Cortex of kidney (tissue), 1 donor: ENCODE results near the gene PELO.

Source experiments
- DNase-seq: peaks from one replicate; lab custom pipeline; 2025; lab: John Stamatoyannopoulos, UW

PELO gene

DNA sequence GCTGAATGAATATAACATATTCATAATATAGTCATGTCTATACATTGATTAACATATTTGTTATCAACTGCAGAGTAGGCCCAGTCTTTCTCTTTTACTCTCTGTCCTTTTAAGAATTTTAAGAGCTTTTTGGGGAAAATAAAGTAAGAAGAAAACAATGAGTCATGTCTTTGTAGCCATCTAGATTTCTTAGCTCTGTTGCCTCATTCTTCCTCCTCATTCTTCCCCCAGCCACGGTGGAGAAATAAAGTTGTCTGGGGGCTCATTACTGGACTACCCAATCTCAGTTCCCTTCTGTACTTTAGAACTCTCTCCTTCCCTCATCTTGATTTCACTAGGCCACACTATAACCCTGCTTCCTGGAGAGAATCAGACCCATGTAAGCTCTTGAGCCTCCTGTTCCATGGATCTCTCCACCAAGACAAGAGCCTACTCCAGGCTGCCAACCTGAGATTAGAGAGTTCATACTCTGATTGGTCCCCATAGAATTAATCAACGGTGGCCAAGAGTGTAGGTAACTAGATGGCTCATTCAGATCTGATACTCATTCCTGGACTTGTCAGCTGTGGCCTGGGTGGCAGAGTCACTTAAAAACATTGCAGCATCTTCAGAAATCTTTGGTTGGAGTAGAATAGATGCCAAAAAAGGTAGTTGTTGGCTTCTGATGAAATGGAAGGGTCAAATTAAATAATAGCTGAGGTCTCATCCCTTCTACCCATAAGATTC, 44.2 kb downstream of the PELO start:
- DNase-seq, result no peak

DNA sequence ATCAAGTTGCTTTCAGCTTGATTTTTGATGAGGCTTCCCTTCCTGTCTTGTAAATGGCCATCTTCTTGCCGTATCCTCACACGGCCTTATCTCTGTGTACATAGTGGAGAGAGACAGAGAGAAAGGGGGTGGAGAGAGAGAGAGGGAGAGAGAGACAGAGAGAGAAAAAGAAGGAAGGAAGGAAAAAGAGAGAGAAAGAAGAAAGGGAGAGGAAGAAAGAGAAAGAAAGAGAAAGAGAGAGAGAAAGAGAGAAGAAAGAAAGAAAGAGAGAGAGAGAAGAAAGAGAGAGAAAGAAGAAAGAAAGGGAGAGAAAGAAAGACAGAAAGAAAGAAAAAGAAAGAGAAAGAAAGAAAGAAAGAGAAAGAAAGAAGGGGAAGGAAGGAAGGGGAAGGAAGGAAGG, 46.6 kb downstream of the PELO start:
- DNase-seq, result no peak

GRCh38 chr5:52837068-52837467, 49.4 kb downstream of the PELO start:
- no peak for DNase-seq
